Putamen (tissue), 1 donor: ENCODE data around the gene CAMK1G.
A peak's percentile ranks its signal among the peaks of the same experiment; 100 is the strongest.

Experiments
- DNase-seq: peaks from one replicate; pipeline ENCODE4 v3.0.0-alpha.2; 2016; ENCODE audit warnings: low spot score

The CAMK1G gene

DNA sequence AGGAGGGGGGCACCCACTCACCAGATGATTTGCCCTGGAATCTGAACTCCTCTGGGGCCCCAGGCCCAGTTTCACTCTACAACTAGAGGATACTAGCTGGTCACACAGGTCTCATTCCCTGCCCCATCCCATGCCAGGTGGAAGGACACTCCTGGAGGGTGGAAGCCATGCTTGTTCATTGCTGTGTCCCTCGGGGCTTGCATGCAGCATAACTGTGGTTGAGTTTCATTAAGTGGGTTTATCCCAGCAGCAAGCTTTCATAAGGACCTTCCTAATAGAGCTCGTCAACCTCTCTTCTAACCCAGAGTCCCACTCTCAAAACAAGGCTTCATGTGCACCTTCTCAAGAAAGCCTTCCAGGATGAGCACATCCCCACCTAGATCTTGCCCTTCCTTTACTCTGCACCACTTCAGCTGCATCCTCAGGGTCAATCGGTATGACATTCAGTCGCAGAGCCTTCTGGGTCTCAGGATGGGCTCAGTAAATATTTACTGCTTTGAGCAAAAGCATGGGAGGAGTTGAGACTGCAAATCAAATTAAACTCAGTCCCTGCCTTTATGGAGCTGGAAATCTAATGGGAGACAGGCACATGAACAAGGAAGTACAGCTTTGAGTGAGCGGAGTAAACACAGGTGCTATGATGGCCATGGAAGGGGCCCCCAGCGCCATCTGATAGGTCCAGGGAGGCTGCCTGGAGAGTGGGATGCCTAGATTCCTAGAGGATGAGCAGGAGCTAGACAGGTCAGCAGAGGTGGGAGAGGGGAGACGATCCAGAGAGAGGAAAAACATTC, 36.4 kb downstream of the CAMK1G start:
- no peak for DNase-seq

DNA sequence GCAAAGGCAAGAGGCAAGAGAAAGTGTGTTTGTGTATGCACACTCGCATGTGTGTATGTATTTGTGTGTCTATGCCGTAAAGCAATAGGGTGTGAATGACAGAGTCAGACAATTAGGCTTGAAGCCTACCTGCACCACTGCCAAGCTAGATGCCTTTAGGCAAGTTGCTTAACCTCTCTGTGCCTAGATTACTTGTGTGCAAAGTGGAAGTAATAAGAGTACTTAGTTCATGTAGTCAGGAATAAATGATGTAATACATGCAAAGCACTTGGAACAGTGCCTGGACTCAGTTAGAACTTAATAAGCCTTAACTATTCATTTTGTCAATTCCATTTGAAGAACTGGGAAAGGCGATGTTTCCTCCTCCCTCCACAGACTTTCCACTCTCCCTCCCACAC, 37.0 kb downstream of the CAMK1G start:
- DNase-seq = no peak

DNA sequence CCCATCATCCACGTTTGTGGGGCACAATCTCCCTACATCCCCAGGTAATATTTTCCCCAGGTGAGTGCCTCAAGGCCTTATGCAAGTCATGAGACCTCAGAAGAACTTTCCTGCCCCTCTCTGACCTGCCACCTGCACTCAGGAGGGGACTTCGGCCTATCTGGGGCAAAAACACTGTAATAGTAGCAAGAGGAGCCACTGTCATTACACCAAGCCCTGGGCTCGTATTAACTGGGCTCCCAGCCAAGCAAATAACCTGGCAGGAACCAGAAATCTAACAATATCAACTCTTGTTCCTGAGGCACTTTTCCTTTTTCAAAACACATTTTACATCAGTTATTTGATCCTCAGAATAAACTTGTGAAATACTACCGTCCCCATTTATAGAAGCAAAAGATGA, 37.8 kb downstream of the CAMK1G start:
- no peak for DNase-seq

DNA sequence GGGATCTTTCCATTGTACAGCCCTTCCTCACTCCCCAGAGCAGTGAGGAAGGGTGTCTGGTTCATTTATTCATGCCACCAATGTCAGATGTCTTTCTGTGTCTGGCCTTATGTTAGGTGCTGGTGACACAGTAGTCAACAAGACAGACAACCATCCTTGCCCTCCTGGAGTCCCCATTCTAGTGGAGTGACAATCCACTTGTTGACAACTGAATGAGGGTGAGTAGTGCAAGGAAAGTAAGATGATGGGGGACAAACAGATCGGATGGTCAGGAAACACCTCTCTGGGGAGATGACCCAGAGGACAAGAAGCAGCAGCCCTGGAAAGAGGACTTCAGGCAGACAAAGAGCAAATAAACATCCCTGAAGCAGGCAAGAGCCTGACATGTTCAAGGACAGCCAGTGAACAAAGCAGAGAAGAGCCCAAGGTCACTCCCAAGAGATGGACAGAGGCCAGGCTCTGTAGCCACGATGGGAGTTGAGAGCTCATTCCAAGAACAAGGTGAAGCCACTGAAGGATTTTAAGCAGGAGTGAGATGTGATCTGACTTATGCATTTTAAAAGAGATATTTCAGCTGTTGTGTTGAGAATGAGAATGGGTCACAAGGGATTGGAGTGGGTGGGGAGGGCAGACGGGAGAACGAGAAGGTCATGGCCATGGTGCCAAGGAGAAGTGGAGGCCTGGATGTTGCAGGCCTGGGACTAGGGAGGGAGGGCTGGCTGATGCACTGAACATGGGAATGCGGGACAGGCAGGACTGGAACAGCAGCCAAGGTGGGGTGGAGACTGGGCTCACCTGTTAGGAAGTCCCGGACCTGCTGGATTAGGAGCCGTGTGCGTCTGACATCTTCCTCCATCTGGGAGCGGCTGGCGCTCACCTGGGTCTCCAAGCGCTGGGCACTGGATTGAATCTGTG, 38.5 kb downstream of the CAMK1G start:
- DNase-seq = no peak

DNA sequence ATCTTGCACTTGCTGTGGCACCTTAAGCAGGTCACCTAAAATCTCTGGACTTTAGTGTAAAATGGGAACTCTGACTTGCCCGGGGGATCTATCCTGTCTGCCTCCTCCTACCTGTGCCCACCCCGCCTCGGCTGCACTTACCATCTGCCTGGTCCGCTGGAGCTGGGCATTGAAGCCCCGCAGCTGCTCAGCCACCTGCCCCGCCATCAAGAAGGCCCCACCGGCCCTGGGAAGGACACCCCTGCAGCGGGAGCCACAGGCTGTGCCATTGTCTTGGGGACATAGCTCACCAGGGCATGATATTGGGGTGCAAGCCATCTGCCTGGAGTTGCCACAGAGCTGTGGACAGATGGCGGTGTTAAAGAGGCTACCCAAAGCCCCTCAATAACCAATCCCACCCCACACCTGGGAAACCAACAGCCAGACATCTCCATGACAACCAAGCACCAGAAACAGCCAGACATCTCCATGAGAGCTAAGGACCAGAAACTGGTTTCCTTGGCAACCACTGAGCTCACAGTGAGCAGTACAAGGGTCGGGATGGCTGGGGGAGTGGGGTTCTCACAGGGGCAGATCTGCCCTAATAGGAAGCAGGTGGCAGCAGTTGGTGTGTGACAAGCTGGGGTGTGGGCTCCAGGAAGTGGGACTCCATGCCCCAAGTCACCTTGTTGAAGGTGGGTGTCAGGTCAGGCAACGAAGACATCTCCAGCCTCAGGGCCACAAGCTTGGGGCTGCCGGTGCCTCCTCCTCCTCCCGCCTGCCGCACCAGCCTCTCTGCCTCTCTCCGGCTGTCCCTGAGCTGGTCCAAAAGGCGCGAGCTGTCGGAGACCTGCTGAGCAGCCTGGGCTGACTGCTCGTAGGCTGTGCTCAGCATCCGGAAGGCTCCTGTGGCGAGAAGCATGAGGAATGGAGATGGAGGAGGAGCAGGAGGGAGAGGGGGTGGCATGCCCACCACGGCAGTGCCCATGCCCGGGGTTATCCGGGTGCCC, 39.6 kb downstream of the CAMK1G start:
- no peak for DNase-seq

DNA sequence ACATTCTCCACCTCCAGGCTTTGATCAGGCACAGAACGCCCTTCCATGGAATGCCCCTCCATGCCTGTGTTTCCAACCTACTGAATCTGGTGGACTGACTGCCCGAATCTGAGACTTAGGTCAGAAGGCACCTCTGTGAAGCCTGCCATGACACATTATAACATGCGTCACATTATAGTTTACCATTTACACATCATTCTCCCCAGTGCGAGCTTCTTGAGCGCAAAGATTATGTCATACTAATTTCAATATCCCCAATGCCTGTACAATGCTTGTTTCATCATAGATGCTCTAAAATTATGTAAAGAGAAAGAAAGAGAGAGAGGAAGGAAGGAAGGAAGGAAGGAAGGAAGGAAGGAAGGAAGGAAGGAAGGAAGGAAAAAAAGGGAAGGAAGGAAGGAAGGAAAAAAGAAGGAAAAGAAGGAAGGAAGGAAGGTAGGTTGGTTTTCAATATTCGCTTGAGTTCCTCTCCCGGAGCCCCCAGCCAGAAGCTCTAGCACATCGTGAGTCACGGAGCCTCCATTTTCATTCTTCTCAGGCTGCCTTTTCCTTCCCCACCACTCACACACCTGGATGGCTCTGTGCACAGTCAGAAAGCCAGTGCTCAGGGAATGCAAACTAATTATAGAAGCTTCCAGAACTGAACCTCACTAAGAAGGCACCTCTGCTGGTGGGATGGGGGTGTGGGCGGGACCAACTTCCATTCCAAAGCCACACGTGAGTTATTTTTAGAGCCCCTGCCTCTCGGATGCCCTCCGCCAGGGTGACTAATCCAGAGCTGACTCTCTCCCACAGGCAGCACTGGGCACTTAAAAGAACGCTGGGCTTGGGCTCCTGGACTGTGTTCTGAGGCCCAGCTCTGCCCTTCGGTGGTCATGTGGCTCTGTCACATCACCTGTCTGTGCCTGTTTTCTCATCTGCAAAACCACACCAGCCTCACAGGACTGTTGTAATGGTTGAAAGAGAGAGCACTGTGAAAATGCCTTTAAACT, 41.3 kb downstream of the CAMK1G start:
- no peak for DNase-seq

DNA sequence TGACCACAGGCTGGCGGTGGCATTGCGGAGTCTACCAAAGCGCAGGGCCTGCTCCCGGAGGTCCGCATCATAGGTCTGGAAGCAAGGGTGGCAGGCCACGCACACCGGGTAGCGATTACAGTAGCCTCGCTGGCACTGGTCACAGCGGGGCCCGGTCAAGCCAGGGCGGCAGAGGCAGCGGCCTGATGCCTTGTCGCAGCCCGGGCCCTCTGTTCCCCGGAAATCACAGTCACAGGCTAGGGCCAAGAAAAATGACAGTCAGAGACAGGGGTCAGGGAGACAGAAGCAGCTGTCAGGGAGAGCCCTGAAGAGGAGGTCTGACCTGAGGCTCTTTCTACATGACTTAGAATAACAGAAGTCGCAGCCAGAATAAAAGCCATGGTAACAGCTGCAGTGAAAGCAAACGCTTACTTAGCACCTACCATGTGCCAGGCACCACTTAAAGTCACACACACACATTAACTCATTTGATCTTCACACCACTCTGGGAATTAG, 42.3 kb downstream of the CAMK1G start:
- DNase-seq = no peak

DNA sequence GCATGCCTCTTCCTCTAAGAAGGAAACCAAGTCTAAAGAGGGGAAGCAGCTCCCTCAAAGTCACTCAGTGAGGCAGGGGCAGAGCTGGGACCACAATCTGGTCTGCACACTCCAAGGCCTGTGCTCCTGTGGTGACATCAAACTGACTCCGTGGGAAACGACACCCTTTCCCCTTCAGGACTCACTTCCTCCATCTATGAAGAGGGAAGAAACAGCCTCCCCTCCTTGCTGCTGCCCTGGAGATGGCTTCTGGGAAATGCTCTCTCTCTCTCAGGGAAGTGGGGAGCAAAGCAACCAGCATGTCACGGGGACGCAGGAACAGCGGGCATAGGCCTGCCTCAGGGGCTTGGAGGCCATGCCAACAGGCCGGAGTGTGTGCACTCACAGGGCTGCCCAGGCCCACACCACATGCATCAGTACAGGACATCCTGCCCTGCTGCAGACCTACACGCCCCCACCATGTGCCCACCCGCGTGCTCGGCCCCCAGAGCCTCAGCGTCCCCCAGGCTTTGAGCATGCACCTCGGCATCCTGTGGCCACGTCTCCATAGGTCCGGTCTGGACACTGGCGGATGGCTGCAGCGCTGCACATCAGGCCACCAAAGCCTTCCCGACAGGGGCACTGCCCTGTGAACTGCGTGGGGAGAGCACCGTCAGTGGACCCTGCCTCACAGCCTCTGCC, 43.0 kb downstream of the CAMK1G start:
- no peak for DNase-seq

DNA sequence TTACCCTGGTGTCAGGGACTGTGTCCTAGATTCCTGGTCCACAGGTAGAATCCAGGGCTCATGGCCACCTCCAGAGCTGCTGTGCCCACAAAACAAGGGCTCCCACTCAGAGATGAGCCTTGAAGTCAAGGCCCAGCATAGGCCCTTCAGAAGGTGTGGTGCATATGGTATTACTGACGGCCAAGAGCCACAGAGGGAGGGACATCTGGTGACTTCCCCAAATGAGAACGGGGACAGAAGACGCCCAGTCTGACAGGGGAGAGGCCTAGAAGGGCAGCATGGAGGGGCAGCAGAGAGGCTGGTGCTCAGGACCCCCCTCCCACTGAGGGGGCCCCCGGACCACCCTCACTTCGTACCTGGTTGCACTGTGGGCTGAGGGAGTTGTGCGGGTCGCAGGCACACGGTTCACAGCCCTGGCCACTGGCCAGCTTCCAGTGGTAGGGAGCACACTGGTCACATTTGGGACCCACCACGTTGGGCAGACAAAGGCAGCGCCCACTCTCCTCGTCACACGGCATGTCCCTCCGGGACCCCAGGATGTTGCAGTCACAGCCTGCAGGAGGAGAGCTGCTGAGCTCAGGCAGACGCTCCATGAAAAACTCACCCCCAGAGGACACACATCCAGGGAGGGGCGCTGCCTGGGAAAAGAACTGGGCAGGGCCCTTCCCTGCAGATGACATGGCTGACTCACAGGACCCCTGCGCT, 43.7 kb downstream of the CAMK1G start:
- DNase-seq = no peak

DNA sequence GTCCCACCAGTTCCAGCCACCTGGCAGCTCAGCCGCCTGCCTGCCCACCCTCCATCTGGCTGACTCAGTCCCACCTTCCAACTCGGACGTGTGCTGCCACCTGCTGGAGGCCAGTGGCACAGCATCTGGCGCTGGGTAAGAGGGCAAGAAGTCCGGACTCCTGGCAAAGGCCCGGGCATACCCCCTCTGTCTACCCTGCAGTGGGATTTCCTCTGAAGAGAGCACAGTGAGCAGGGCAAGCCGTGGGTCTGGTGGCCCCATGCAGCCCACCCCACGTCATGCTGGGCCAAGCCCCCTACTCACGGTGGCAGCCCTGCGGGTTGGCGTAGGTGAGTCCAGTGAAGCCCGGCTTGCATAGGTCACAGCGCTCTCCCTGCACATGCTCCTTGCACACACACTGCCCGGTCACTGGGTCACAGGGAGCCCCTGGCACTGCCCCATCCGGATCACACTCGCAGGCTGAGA, 44.2 kb downstream of the CAMK1G start:
- DNase-seq = peak; percentile 78

DNA sequence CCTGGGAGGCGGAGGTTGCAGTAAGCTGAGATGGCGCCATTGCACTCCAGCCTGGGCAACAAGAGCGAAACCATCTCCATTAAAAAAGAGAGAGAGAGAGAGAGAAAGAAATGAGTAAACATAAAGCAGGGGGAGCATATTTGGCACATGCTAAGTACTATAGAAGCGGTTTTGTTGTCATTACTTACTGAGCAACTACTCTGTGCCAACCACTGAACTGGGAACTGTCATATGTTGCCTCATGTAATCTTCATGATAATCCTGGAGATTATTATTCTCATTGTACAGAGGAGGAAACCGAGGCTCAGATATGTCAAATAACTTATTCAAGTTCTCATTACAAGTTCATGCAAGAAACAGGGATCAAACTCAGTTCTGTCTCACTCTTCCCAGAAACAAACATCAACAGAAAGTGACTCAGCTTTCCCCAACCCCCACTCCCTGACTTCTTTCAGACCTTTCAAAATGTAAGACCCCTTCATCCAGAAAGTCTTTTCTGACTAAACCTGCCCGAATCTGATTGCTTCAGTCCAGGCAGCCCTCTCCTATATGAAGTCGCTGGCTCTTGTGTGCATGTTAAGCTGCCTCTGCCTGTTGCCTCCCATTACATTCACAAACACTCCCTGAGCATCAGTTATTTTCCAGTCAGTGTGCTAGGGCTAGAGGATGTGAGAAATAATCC, 45.2 kb downstream of the CAMK1G start:
- no peak for DNase-seq

DNA sequence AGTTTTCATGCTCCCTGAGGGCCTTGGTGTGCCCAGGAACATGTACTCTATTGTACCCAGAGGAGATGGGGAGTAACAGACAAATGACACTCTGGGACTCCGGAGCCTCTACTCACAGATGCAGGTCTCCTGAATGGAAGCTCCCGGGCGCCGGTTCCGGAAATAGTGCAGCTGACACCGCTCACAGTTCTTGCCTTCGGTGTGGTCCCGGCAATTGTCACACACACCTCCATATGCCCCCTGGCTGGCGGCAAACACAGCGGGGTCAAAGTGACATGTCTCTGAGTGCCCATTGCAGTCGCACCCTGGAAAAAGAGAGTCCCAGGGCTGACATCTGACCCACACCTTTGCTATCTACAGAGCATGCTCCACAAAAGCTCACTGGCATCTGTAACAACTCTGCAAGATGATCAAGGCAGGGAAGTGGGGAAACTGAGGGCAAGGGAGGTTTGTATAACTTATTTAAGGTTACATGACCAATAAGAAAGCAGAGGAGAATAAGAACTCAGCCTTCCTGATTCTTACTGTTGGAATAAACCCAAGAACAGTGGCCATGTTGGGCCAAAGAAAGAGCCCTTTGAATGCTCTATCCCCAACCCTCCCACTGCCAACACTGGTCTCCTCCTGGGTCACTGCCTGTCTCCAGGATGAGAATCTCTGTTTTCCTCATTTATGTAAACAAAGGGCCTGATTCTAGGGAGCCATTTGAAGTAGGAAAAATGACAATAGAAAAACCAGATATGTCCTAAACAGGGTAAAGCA, 46.3 kb downstream of the CAMK1G start:
- DNase-seq = peak; percentile 80

DNA sequence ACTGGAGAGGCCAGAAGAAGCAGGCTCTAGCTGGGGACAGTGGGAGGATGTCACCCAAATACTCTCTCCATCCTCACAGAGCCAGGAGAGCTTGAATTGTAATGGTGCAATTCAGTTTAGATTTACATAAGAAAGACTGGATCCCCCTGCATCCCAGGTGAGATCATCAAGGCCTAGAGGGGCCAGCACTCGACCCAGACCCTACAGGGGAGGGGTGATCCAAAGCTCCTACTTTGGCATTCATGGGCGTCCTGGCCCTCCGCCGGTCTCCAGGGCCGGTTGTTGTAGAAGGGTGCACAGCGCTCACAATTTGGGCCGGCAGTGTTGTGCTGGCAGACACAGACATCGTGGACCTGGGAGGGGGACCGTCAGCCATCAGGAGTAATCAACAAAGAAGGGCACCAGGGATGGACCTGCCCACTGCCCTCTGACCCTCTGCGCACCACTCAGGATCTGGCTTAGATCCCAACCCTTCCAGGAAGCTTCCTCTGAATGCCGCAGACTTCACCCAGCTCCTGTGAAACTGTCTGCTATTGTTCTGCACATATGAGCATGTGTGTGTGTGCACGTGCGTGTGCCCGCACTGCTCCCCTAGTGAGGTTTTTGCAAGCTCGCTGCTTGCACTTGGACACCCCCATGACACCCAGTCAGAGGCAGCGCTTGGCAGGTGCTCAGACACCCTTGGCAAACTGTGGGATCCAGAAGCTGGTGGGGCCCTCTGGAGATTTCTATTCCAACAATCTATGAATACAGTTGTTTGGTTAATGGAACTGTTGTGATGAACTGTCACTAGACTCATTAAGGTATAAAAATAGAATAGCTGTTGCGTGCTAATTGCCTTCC, 47.1 kb downstream of the CAMK1G start:
- no peak for DNase-seq

DNA sequence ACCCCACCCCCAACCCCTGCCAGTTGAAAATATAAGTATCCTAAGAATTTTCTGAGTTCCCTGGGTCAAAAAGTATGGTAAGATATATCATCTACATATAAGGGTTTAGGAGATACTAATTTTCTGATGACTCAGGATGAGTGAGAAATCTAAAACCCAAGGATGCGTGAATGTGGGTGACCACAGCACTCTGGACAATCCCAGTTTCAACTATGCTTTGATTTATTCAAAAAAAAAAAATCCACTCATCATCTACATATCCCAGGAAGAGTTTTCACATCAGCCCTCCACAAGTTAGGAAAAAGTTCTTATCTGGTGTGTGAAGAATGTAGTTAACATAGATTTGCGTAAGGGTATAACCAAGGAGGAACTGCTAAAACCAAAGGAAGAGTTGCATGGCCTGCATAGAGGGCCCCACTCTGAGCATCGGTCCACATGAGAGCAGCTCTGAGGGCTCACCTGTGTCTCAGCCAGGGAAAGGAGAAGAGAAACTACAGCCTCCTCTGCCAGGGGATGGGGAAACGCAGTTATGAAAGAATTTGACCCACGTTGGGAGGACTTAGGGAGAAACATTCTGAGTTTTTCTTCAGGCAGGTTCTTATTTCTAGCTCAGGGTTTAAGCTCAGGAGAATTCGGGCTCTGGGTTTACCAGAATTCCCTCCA, 50.0 kb downstream of the CAMK1G start:
- no peak for DNase-seq

DNA sequence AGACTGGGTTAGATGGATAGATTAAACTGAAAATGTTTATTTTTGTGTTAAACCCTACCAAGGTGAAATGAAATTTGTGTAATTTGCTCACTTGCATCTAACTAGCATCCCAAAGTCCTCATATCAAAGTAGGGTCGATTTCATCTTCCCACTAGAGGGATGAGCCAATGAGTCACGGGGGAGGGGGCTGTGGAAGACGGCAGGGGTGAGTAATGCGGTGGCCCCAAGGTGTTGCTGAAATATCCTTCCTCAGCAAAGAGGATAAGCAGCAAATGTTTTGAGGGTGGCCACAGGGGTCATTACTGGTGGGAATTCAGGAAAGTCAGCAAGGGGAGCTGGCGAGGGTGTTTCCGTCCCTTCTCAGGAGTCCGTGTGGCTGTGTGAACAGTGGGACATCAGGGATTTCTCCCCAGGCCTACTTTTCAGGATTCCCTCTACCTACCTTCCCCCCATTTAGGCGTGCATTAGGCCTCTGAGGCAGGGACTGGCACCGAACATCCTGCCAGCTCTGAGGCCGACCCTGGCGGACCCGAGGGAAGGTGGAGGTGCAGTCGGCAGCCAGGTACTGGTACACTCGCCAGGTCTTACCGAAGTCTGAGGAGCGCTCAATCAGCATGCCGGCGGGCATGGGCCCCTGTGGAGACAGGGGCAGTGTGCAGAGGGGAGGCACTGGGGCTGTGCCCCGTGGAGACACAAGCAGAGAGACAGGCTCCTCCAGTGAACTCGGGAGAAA, 50.7 kb downstream of the CAMK1G start:
- DNase-seq = no peak

DNA sequence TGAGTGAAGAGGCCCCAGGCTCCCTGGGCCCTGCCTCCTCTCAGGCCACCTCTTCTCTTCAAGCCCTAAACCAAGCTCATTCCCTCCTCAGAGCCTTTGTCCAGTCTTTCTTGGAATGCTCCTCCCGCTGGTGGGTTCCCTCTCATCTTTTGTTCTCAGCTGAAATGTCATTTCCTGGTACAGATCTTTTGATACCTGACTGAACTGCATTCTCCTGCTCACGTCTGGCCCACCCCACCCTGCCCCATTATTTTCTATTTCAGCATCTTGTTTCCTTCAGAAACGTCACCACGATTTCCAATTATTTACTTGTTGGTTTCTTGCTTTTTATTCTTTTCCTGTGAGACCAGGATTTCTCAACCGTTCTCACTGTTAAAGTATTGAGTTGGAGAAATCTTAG, 52.3 kb downstream of the CAMK1G start:
- DNase-seq = no peak
